K562 (cell line): ENCODE measurements around the gene PHLDB1. TPM values are rescaled to one million over a fixed set of nuclear protein-coding genes. Genes with fewer than 3 reads are reported as not detected.

ENCODE experiments used
- ATAC-seq: fragments of 200-7000 bp; cut with Tn5 transposase; 3 replicates; pipeline ENCODE4 v1.9.1; 2020; ENCODE audit warnings: moderate library complexity
- BruUV-seq: library from RNA; stranded (reverse); fragments of 400-500 nt; replicated peaks from 2 replicates; lab custom pipeline; 2021; lab: Mats Ljungman, UMichigan
- CTCF ChIA-PET: fragments of 300-600 bp; formaldehyde crosslinking; extraction: SDS; loops from one replicate; lab custom pipeline; 2021; ENCODE audit warnings: low intra/inter-chr PET ratio; lab: Yijun Ruan, JAX
- POLR2A ChIA-PET: fragments of 300-600, 350-650 bp; sonication (Branson Sonifier 250); formaldehyde crosslinking; extraction: SDS; loops from one replicate; lab custom pipeline; 2021; ENCODE audit warnings: antibody characterized with exemption, inconsistent platforms; lab: Yijun Ruan, JAX
- DNase-seq, 4 experiments: peaks; one replicate each; pipeline versions ENCODE4 v3.0.0 to v3.0.0-alpha.2; 2011 to 2018; ENCODE audit warnings: low spot score in 3 of 4, mixed read lengths in 3 of 4; ENCODE audit errors: extremely low read depth in 1 of 4
- FAIRE-seq: peaks from 2 replicates; lab custom pipeline; 2011; peaks lifted over from hg19 to GRCh38; lab: Jason Lieb, UNC
- H2AFZ ChIP-seq: 2 replicates; pipeline ENCODE4 v1.6.0; 2011; ENCODE audit warnings: low read depth, low read length, control low read depth, inconsistent platforms
- H3K27ac ChIP-seq: fragments of 200-600 bp; 3 replicates; pipeline ENCODE4 v1.8.0; 2011; ENCODE audit warnings: low read depth, mild to moderate bottlenecking, control low read depth, inconsistent platforms, low read length, moderate library complexity, mixed read lengths; ENCODE audit errors: extremely low read depth
- H3K27me3 ChIP-seq, 2 experiments: fragments of 300-600 bp in 1 of 2; 2 replicates in 1 of 2; 3 replicates in 1 of 2; pipeline versions ENCODE4 v1.6.0 to v1.8.0; 2011; ENCODE audit warnings: inconsistent platforms in 2 of 2, low read length in 2 of 2, mild to moderate bottlenecking in 1 of 2, mixed read lengths in 1 of 2, moderate library complexity in 1 of 2; ENCODE audit not compliant: control insufficient read depth in 2 of 2, insufficient read depth in 2 of 2
- H3K36me3 ChIP-seq: fragments of 300-600 bp; 3 replicates; pipeline ENCODE4 v1.8.0; 2011; ENCODE audit warnings: mild to moderate bottlenecking, low read length, inconsistent platforms; ENCODE audit not compliant: control insufficient read depth, insufficient read depth
- H3K4me1 ChIP-seq, 2 experiments: fragments of 200-600 bp in 1 of 2; replicated peaks in 1 of 2; 2 replicates in 1 of 2; 3 replicates in 1 of 2; pipeline versions ENCODE4 v1.5.1 to v1.8.0; 2011; ENCODE audit warnings: inconsistent platforms in 2 of 2, low read length in 2 of 2, mild to moderate bottlenecking in 1 of 2, mixed read lengths in 1 of 2, moderate library complexity in 1 of 2; ENCODE audit not compliant: control insufficient read depth in 2 of 2, insufficient read depth in 2 of 2
- H3K4me2 ChIP-seq: 2 replicates; pipeline ENCODE4 v1.6.1; 2011; ENCODE audit warnings: low read length, control low read depth, inconsistent platforms, mixed read lengths; ENCODE audit not compliant: insufficient read depth
- H3K4me3 ChIP-seq: fragments of 200-600 bp; sonication (generic), shearing (Covaris generic); 2 replicates; pipeline ENCODE4 v1.5.1; 2016; ENCODE audit warnings: control low read depth, inconsistent platforms
- H3K79me2 ChIP-seq: fragments of 200-600 bp; 3 replicates; pipeline ENCODE4 v1.8.0; 2011; ENCODE audit warnings: low read length, inconsistent platforms; ENCODE audit not compliant: control insufficient read depth, insufficient read depth
- H3K9ac ChIP-seq, 2 experiments: 2 replicates each; pipeline versions ENCODE4 v1.6.0 to v1.6.1; 2011; ENCODE audit warnings: low read depth in 2 of 2, low read length in 2 of 2, control low read depth in 1 of 2, inconsistent platforms in 1 of 2, mild to moderate bottlenecking in 1 of 2, mixed read lengths in 1 of 2; ENCODE audit not compliant: insufficient read depth in 1 of 2
- H3K9me1 ChIP-seq: one replicate; pipeline ENCODE4 v1.6.0; 2011; ENCODE audit warnings: inconsistent platforms, mild to moderate bottlenecking, low read length, moderate library complexity; ENCODE audit not compliant: control insufficient read depth, insufficient read depth
- H3K9me3 ChIP-seq: replicated peaks from 2 replicates; pipeline ENCODE4 v1.5.1; 2011; ENCODE audit warnings: low read depth, low read length, inconsistent platforms; ENCODE audit not compliant: control insufficient read depth, insufficient read depth
- H4K20me1 ChIP-seq: replicated peaks from 2 replicates; pipeline ENCODE4 v1.6.1; 2011; ENCODE audit warnings: low read length, inconsistent platforms, mixed read lengths; ENCODE audit not compliant: control insufficient read depth, insufficient read depth
- ARNT ChIP-seq, 2 experiments: fragments of 450-650 bp; IDR thresholded peaks; 2 replicates each; pipeline ENCODE4 v1.6.1; 2016; ENCODE audit warnings: mild to moderate bottlenecking in 1 of 2
- CBX1 ChIP-seq: sonication (generic); IDR thresholded peaks from 2 replicates; pipeline ENCODE4 v1.6.1; 2016; ENCODE audit warnings: antibody characterized with exemption, low read depth, mild to moderate bottlenecking
- ILK ChIP-seq: fragments of 450-650 bp; IDR thresholded peaks from 2 replicates; pipeline ENCODE4 v1.6.1; 2016; ENCODE audit warnings: missing genetic modification characterization, low read depth, mild to moderate bottlenecking, missing compliant biosample characterization, moderate library complexity, borderline replicate concordance
- KAT7 ChIP-seq: sonication (generic); formaldehyde crosslinking; IDR thresholded peaks from 2 replicates; pipeline ENCODE4 v1.8.0; 2022; ENCODE audit warnings: missing genetic modification reagents, mild to moderate bottlenecking, borderline replicate concordance
- NFE2L1 ChIP-seq: fragments of 450-650 bp; IDR thresholded peaks from 2 replicates; pipeline ENCODE4 v1.6.1; 2016; ENCODE audit warnings: missing genetic modification characterization, low read depth, mild to moderate bottlenecking, missing compliant biosample characterization, moderate library complexity, borderline replicate concordance
- PURB ChIP-seq: sonication (generic); formaldehyde crosslinking; IDR thresholded peaks from 2 replicates; pipeline ENCODE4 v1.9.0; 2021; ENCODE audit warnings: low read depth, mild to moderate bottlenecking, missing genetic modification reagents
- RNF2 ChIP-seq: sonication (generic); IDR thresholded peaks from 2 replicates; pipeline ENCODE4 v1.6.1; 2016
- SMARCE1 ChIP-seq: fragments of 450-650 bp; IDR thresholded peaks from 2 replicates; pipeline ENCODE4 v1.7.1; 2016; ENCODE audit warnings: mild to moderate bottlenecking
- TFAM ChIP-seq: fragments of 250-450 bp; sonication (Bioruptor Pico); conservative IDR thresholded peaks from 2 replicates; pipeline ENCODE4 v1.5.0; 2021; ENCODE audit warnings: mild to moderate bottlenecking, moderate library complexity
- ZNF165 ChIP-seq: fragments of 250-450 bp; sonication (Bioruptor Pico); IDR thresholded peaks from 2 replicates; pipeline ENCODE4 v1.4.0; 2020; ENCODE audit warnings: borderline replicate concordance
- ZNF274 ChIP-seq: IDR thresholded peaks from 2 replicates; pipeline ENCODE4 v1.6.1; 2011; ENCODE audit warnings: low read depth, mild to moderate bottlenecking, low read length, moderate library complexity, borderline replicate concordance
- ZZZ3 ChIP-seq: fragments of 450-650 bp; IDR thresholded peaks from 2 replicates; pipeline ENCODE4 v1.6.1; 2016; ENCODE audit warnings: antibody characterized with exemption, mild to moderate bottlenecking, moderate library complexity
- WGBS: fragments of 100-300 bp; shearing (Covaris generic); methylation state at CpG from one replicate; pipeline ENCODE4 v1.1.6; 2016; ENCODE audit warnings: low coverage, mixed read lengths; ENCODE audit not compliant: insufficient coverage; ENCODE audit errors: missing lambda C conversion rate; 5-methylcytosine and 5-hydroxymethylcytosine counted together
- in situ Hi-C: fragments of 300-500 bp; cut with MboI; formaldehyde crosslinking; loops from 4 replicates; pipeline ENCODE4 v1.15.0; 2018; ENCODE audit warnings: inconsistent platforms, mixed read lengths
- intact Hi-C: fragments of 100-400 bp; cut with micrococcal nuclease; formaldehyde crosslinking; loops from 2 replicates; pipeline ENCODE4 v1.14.2; 2022
- polyA plus RNA-seq, 8 experiments: library from polyadenylated mRNA; depleted of rRNA in 4 of 8; stranded (reverse) in 5 of 8; unstranded in 3 of 8; fragments of >200 nt; fragmentation: Nextera tagmentation in 2 of 8; fragmentation: Illumina TruSeq in 1 of 8; extraction: Ambion mirVana in 2 of 8; extraction: Trizol in 1 of 8; gene quantifications; 2 replicates each; pipeline versions ENCODE4 v1.2.1 to v1.2.3, GENCODE V29; 2011 to 2014; ENCODE audit warnings: inconsistent platforms in 1 of 8, missing spikeins in 1 of 8
- total RNA-seq, 7 experiments: library from RNA; depleted of rRNA in 6 of 7; stranded (reverse); fragments of >200 nt in 6 of 7; fragmentation: Illumina TruSeq in 2 of 7; extraction: Trizol in 2 of 7; gene quantifications; 2 replicates each; pipeline versions ENCODE4 v1.2.1 to v1.2.3, GENCODE V29; 2011 to 2021; ENCODE audit warnings: low replicate concordance in 1 of 7
- TF ChIP-seq, protein P1 (sequence below): fragments of 250-450 bp; sonication (Bioruptor Pico); IDR thresholded peaks from 2 replicates; pipeline ENCODE4 v1.9.0; 2021; ENCODE audit warnings: mild to moderate bottlenecking, inconsistent platforms
- TF ChIP-seq, protein P2 (sequence below): sonication (generic); formaldehyde crosslinking; IDR thresholded peaks from 2 replicates; pipeline ENCODE4 v1.8.1; 2022; ENCODE audit warnings: missing genetic modification reagents
- TF ChIP-seq, protein P3 (sequence below): IDR thresholded peaks from 2 replicates; pipeline ENCODE4 v1.6.1; 2011; ENCODE audit not compliant: insufficient read length; ENCODE audit errors: extremely low read depth
- TF ChIP-seq, protein P4 (sequence below): fragments of 450-650 bp; conservative IDR thresholded peaks from 2 replicates; pipeline ENCODE4 v1.6.1; 2016; ENCODE audit warnings: missing genetic modification characterization, low read depth, mild to moderate bottlenecking, control low read depth, missing compliant biosample characterization
- TF ChIP-seq, protein P5 (sequence below): sonication (generic); formaldehyde crosslinking; IDR thresholded peaks from 2 replicates; pipeline ENCODE4 v1.8.0; 2022; ENCODE audit warnings: missing genetic modification reagents, mild to moderate bottlenecking, moderate library complexity, borderline replicate concordance

Gene PHLDB1
- total and polyA plus RNA-seq, 9 of the 15 experiments (the other 6 are each of a cell fraction or from before 2014, with no cell fraction given), result 2.0 to 28.7 (median 16.2) TPM

DNA sequence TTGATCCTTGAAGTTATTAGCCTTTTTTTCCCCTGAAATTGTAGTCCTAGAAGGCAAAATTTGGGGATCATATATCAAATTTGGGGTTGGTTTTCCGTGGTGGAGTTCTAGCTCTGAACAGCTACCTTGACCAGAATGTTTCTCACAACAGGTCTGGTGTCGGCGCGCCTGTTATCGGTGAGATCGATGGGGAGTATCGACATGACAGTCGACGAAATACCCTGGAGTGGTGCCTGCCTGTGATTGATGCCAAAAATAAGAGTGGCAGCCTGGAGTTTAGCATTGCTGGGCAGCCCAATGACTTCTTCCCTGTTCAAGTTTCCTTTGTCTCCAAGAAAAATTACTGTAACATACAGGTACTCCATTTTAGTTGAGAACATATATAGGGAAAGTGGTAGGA is 9.9 kb upstream of the PHLDB1 start:
- Histone ChIP-seq H3K4me3 (no peak overlapping the region), H4K20me1 (0 out of 2 replicates have a peak, but pooled peaks cover 3% of the 10 kb centered on the region), H3K4me1 (peaks cover 4 to 11% of the 10 kb centered on the region in 2 experiments; a peak in 4 of 5 replicates), H3K9me3 (no peaks in the 10 kb centered on the region), H3K27ac (no peak overlapping the region), H2AFZ (no peak overlapping the region), H3K9ac (no peak overlapping the region), H3K4me2 (no peak overlapping the region), H3K79me2 (no peaks in the 10 kb centered on the region), H3K9me1 (no peaks in the 10 kb centered on the region), H3K36me3 (peaks cover 81% of the 10 kb centered on the region), H3K27me3 (no peaks in the 10 kb centered on the region)
- no peak for DNase-seq
- ATAC-seq, result no peak
- in situ Hi-C loops, result no loop called here
- FAIRE-seq, result no peak
- WGBS, result 97% methylated on average over 9 of the region's 9 CpGs
- BruUV-seq, result no TSS peak
- CTCF ChIA-PET, result interaction anchor here (0.7 kb wide), 1 partner anchor 336 kb away, joined by 3 read pairs; no protein-coding TSS in a partner anchor
- intact Hi-C loops, result no loop called here
- POLR2A ChIA-PET, result no interaction called here
- TF ChIP-seq, protein P1, sequence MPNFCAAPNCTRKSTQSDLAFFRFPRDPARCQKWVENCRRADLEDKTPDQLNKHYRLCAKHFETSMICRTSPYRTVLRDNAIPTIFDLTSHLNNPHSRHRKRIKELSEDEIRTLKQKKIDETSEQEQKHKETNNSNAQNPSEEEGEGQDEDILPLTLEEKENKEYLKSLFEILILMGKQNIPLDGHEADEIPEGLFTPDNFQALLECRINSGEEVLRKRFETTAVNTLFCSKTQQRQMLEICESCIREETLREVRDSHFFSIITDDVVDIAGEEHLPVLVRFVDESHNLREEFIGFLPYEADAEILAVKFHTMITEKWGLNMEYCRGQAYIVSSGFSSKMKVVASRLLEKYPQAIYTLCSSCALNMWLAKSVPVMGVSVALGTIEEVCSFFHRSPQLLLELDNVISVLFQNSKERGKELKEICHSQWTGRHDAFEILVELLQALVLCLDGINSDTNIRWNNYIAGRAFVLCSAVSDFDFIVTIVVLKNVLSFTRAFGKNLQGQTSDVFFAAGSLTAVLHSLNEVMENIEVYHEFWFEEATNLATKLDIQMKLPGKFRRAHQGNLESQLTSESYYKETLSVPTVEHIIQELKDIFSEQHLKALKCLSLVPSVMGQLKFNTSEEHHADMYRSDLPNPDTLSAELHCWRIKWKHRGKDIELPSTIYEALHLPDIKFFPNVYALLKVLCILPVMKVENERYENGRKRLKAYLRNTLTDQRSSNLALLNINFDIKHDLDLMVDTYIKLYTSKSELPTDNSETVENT (CRISPR knock-in tag), result no peak
- TF ChIP-seq PURB (CRISPR knock-in tag), result no peak
- TF ChIP-seq SMARCE1, result no peak
- TF ChIP-seq RNF2, result no peak
- TF ChIP-seq, protein P2, sequence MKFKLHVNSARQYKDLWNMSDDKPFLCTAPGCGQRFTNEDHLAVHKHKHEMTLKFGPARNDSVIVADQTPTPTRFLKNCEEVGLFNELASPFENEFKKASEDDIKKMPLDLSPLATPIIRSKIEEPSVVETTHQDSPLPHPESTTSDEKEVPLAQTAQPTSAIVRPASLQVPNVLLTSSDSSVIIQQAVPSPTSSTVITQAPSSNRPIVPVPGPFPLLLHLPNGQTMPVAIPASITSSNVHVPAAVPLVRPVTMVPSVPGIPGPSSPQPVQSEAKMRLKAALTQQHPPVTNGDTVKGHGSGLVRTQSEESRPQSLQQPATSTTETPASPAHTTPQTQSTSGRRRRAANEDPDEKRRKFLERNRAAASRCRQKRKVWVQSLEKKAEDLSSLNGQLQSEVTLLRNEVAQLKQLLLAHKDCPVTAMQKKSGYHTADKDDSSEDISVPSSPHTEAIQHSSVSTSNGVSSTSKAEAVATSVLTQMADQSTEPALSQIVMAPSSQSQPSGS (CRISPR knock-in tag), result no peak
- no peak for TF ChIP-seq ARNT (IDR thresholded peaks at IDR 0.05)
- TF ChIP-seq CBX1, result no peak
- no peak for TF ChIP-seq ILK
- TF ChIP-seq KAT7 (CRISPR knock-in tag), result no peak
- TF ChIP-seq ZNF165 (CRISPR knock-in tag), result no peak
- TF ChIP-seq ZNF274, result no peak
- TF ChIP-seq, protein P3, sequence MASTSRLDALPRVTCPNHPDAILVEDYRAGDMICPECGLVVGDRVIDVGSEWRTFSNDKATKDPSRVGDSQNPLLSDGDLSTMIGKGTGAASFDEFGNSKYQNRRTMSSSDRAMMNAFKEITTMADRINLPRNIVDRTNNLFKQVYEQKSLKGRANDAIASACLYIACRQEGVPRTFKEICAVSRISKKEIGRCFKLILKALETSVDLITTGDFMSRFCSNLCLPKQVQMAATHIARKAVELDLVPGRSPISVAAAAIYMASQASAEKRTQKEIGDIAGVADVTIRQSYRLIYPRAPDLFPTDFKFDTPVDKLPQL, result no peak
- TF ChIP-seq TFAM (CRISPR knock-in tag), result no peak
- TF ChIP-seq ZZZ3, result no peak
- TF ChIP-seq, protein P4, sequence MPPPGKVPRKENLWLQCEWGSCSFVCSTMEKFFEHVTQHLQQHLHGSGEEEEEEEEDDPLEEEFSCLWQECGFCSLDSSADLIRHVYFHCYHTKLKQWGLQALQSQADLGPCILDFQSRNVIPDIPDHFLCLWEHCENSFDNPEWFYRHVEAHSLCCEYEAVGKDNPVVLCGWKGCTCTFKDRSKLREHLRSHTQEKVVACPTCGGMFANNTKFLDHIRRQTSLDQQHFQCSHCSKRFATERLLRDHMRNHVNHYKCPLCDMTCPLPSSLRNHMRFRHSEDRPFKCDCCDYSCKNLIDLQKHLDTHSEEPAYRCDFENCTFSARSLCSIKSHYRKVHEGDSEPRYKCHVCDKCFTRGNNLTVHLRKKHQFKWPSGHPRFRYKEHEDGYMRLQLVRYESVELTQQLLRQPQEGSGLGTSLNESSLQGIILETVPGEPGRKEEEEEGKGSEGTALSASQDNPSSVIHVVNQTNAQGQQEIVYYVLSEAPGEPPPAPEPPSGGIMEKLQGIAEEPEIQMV (tag), result no peak
- TF ChIP-seq NFE2L1 (tag), result no peak
- TF ChIP-seq, protein P5, sequence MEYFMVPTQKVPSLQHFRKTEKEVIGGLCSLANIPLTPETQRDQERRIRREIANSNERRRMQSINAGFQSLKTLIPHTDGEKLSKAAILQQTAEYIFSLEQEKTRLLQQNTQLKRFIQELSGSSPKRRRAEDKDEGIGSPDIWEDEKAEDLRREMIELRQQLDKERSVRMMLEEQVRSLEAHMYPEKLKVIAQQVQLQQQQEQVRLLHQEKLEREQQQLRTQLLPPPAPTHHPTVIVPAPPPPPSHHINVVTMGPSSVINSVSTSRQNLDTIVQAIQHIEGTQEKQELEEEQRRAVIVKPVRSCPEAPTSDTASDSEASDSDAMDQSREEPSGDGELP (CRISPR knock-in tag), result no peak
